ENCODE data around the gene PRKCB. TPM values are rescaled to one million over a fixed set of nuclear protein-coding genes. Genes with fewer than 3 reads are reported as not detected.

Gene PRKCB
- total RNA-seq, 2 experiments from 2014 or later: 21.0 to 51.6 TPM

GRCh38 chr16:24011237-24011636, 175.5 kb downstream of the PRKCB start:
- no peaks in the 10 kb centered on the region for H3K9me3 ChIP-seq (ENCODE audit: low read length)
- peaks cover 65% of the 10 kb centered on the region for H3K4me1 ChIP-seq (ENCODE audit: insufficient read depth, low read length, poor library complexity, severe bottlenecking)
- ChIA-PET CTCF (ENCODE audit: unreplicated experiment) (no interaction called here), POLR2A (interaction anchor here (1.5 kb wide), 1 partner anchor 150 kb away, joined by 5 read pairs; no protein-coding TSS in a partner anchor)
- TF ChIP-seq EZH2phosphoT487 (IDR thresholded peaks at IDR 0.05; ENCODE audit: borderline replicate concordance, low read depth, low read length) (no peak), CTCF (conservative IDR thresholded peaks at IDR 0.05; ENCODE audit: low read length) (no peak)
- no peaks in the 10 kb centered on the region for H3K79me2 ChIP-seq (ENCODE audit: insufficient read depth, low read depth, low read length)
- H4K20me1 ChIP-seq (ENCODE audit: insufficient read depth, low read length): no peaks in the 10 kb centered on the region
- no peaks in the 10 kb centered on the region for H3K9me2 ChIP-seq (ENCODE audit: insufficient read depth, low read length)
- intact Hi-C loops (cut with micrococcal nuclease; ENCODE audit: unreplicated experiment): loop anchor here (5.0 kb wide), 1 partner anchor 149 kb away; no protein-coding TSS in a partner anchor
- DNase-seq (ENCODE audit: low spot score): no peak
- no peak overlapping the region for H3K4me3 ChIP-seq (ENCODE audit: low read depth, low read length, poor library complexity, severe bottlenecking)
- no TSS peak for BruUV-seq (replicated peaks)
- no peaks in the 10 kb centered on the region for H3K36me3 ChIP-seq (ENCODE audit: insufficient read depth, low read length)
- H2AFZ ChIP-seq (ENCODE audit: low read length): no peak overlapping the region
- H3K4me2 ChIP-seq (ENCODE audit: low read length): no peak overlapping the region
- no peak overlapping the region for H3K27ac ChIP-seq (ENCODE audit: low read depth, low read length, poor library complexity, severe bottlenecking)

- ChIA-PET CTCF (ENCODE audit: unreplicated experiment) (no interaction called here), POLR2A (interaction anchor here (0.6 to 2.8 kb wide), 10 partner anchors 25 to 893 kb away, joined by 3 to 12 read pairs (median 4); no protein-coding TSS in a partner anchor)
- Histone ChIP-seq H3K36me3 (ENCODE audit: insufficient read depth, low read length) (no peaks in the 10 kb centered on the region), H4K20me1 (ENCODE audit: insufficient read depth, low read length) (no peaks in the 10 kb centered on the region), H3K4me3 (ENCODE audit: low read depth, low read length, poor library complexity, severe bottlenecking) (peak overlapping the region; percentile 64), H2AFZ (ENCODE audit: low read length) (peak overlapping the region; percentile 82; the same call in 1 of the 2 replicates), H3K9me3 (ENCODE audit: low read length) (no peaks in the 10 kb centered on the region), H3K9me2 (ENCODE audit: insufficient read depth, low read length) (no peaks in the 10 kb centered on the region), H3K4me2 (ENCODE audit: low read length) (peak overlapping the region; percentile 87), H3K79me2 (ENCODE audit: insufficient read depth, low read depth, low read length) (no peaks in the 10 kb centered on the region), H3K4me1 (ENCODE audit: insufficient read depth, low read length, poor library complexity, severe bottlenecking) (peaks cover 76% of the 10 kb centered on the region), H3K27ac (ENCODE audit: low read depth, low read length, poor library complexity, severe bottlenecking) (peak overlapping the region; percentile 84)
- no TSS peak for BruUV-seq (replicated peaks)
- intact Hi-C loops (cut with micrococcal nuclease; ENCODE audit: unreplicated experiment): loop anchor here (5.0 kb wide), 1 partner anchor 151 kb away; no protein-coding TSS in a partner anchor
- DNase-seq (ENCODE audit: low spot score): no peak
- TF ChIP-seq CTCF (conservative IDR thresholded peaks at IDR 0.05; ENCODE audit: low read length) (no peak), EZH2phosphoT487 (IDR thresholded peaks at IDR 0.05; ENCODE audit: borderline replicate concordance, low read depth, low read length) (no peak)
These were observed 177.4 kb downstream of the PRKCB start for GRCh38 chr16:24013054-24013636.

Measured in OCI-LY7 (cell line).